ENCODE data around the gene NISCH. TPM values are rescaled to one million over a fixed set of nuclear protein-coding genes. Genes with fewer than 3 reads are reported as not detected.

NISCH gene
- total RNA-seq, 1 experiment from 2014 or later = 60.4 TPM

DNA sequence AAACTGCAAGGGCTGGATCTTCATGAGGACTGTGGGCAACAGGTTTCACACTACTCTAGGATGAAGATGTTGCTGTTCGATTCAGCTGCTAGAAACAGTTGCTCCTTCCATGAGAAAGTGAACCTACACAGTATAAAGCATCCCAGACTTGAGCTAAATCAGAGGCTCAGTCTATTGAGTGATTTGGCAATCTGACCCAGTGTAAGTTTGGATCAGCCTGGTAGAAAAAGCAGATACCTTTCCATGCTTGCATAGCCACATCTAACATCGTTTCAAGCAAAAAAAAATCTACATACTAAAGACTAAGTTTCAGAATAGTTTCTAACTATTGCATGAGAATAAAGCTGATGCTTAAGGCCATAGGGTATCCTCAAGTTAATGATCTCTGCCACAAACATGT, 85.6 kb downstream of the NISCH start:
- DNase-seq (no peak), ATAC-seq (no peak)
- no TSS peak for BruUV-seq (replicated peaks)
- no peaks in the 10 kb centered on the region for H3K9me3 ChIP-seq (ENCODE audit: low read length)
- ChIA-PET CTCF (no interaction called here), POLR2A (ENCODE audit: unreplicated experiment) (interaction anchor here (0.6 kb wide), 1 partner anchor 1972 kb away, joined by 3 read pairs; no protein-coding TSS in a partner anchor)
- H3F3A ChIP-seq (ENCODE audit: low read length, unreplicated experiment) = no peaks in the 10 kb centered on the region
- no peak overlapping the region for H3K9ac ChIP-seq (ENCODE audit: low read length)
- no peak overlapping the region for H3K4me2 ChIP-seq (ENCODE audit: low read length)
- intact Hi-C loops (cut with micrococcal nuclease) = no loop called here
- no peak overlapping the region for H3K27ac ChIP-seq (ENCODE audit: low read length)
- H3K27me3 ChIP-seq (ENCODE audit: low read length) = no peaks in the 10 kb centered on the region
- H3K36me3 ChIP-seq (ENCODE audit: low read depth, low read length) = peaks cover 26% of the 10 kb centered on the region; the same call in 1 of the 2 replicates
- peaks cover 20% of the 10 kb centered on the region for H3K4me1 ChIP-seq (ENCODE audit: insufficient read depth, low read length)
- TF ChIP-seq, protein P1, sequence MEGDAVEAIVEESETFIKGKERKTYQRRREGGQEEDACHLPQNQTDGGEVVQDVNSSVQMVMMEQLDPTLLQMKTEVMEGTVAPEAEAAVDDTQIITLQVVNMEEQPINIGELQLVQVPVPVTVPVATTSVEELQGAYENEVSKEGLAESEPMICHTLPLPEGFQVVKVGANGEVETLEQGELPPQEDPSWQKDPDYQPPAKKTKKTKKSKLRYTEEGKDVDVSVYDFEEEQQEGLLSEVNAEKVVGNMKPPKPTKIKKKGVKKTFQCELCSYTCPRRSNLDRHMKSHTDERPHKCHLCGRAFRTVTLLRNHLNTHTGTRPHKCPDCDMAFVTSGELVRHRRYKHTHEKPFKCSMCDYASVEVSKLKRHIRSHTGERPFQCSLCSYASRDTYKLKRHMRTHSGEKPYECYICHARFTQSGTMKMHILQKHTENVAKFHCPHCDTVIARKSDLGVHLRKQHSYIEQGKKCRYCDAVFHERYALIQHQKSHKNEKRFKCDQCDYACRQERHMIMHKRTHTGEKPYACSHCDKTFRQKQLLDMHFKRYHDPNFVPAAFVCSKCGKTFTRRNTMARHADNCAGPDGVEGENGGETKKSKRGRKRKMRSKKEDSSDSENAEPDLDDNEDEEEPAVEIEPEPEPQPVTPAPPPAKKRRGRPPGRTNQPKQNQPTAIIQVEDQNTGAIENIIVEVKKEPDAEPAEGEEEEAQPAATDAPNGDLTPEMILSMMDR (conservative IDR thresholded peaks at IDR 0.05; ENCODE audit: low read depth, low read length) = no peak
- no peak for TF ChIP-seq EZH2phosphoT487 (IDR thresholded peaks at IDR 0.05; ENCODE audit: borderline replicate concordance, low read length)
- TF ChIP-seq EZH2 (IDR thresholded peaks at IDR 0.05; ENCODE audit: low read length, unreplicated experiment) = no peak
- no peak overlapping the region for H3K4me3 ChIP-seq (ENCODE audit: low read length)
- H3K9me2 ChIP-seq (replicated peaks; ENCODE audit: low read length) = no peaks in the 10 kb centered on the region
- peaks cover 24% of the 10 kb centered on the region for H4K20me1 ChIP-seq (ENCODE audit: low read length)
- no peak overlapping the region for H2AFZ ChIP-seq (ENCODE audit: low read length)
- peaks cover 60% of the 10 kb centered on the region for H3K79me2 ChIP-seq (ENCODE audit: low read length)

Other genes with a start within 250 kb of the NISCH start
- gene TLR9, start 230.0 kb upstream of the NISCH start, total RNA-seq (2014; rRNA removed) = not detected in 2 replicates
- 147 and 166 TPM in 2 replicates for gene TWF2, start 216.4 kb upstream of the NISCH start, total RNA-seq (2014; rRNA removed)
- 8.5 and 12.4 TPM in 2 replicates for gene PPM1M, start 209.8 kb upstream of the NISCH start, total RNA-seq (2014; rRNA removed)
- gene WDR82, start 177.0 kb upstream of the NISCH start, total RNA-seq (2014; rRNA removed) = 56.2 and 56.4 TPM in 2 replicates
- gene GLYCTK, start 167.8 kb upstream of the NISCH start, total RNA-seq (2014; rRNA removed) = 11.3 and 11.7 TPM in 2 replicates
- 2.2 and 3.3 TPM in 2 replicates for gene DNAH1, start 139.3 kb upstream of the NISCH start, total RNA-seq (2014; rRNA removed)
- gene BAP1, start 45.6 kb upstream of the NISCH start, total RNA-seq (2014; rRNA removed) = 103 and 108 TPM in 2 replicates
- gene PHF7, start 44.9 kb upstream of the NISCH start, total RNA-seq (2014; rRNA removed) = 7.3 and 8.5 TPM in 2 replicates
- 0.77 and 1.6 TPM in 2 replicates for gene SEMA3G, start 10.5 kb upstream of the NISCH start, total RNA-seq (2014; rRNA removed)
- gene TNNC1, start 1.6 kb upstream of the NISCH start, total RNA-seq (2014; rRNA removed) = 1.9 and 4.9 TPM in 2 replicates
- 0.33 TPM in 1 of 2 replicates, not detected in the other for gene STAB1, start 39.7 kb downstream of the NISCH start, total RNA-seq (2014; rRNA removed)
- gene NT5DC2, start 78.3 kb downstream of the NISCH start, total RNA-seq (2014; rRNA removed) = 229 and 263 TPM in 2 replicates
- 14.5 and 26.1 TPM in 2 replicates for gene UQCC5, start 81.0 kb downstream of the NISCH start, total RNA-seq (2014; rRNA removed)
- 59.7 and 67.8 TPM in 2 replicates for gene PBRM1, start 230.3 kb downstream of the NISCH start, total RNA-seq (2014; rRNA removed)
- gene GNL3, start 230.4 kb downstream of the NISCH start, total RNA-seq (2014; rRNA removed) = 219 TPM in 2 replicates

All from PC-3 (cell line).